Mucosa of stomach (tissue), 1 donor: ENCODE data around the gene MIA.
"Not testable (repeated sequence)": the region's sequence is repeated elsewhere in the genome, so short reads cannot be mapped to it uniquely, and the experiment has no call there.

Source experiments
- H3K27me3 ChIP-seq: one replicate; pipeline ENCODE4 v1.7.0; 2013; ENCODE audit warnings: mild to moderate bottlenecking, low read length; ENCODE audit not compliant: control insufficient read depth, insufficient read depth
- H3K36me3 ChIP-seq: one replicate; pipeline ENCODE4 v1.7.0; 2013; ENCODE audit warnings: low read length; ENCODE audit not compliant: control insufficient read depth, insufficient read depth
- H3K4me1 ChIP-seq: one replicate; pipeline ENCODE4 v1.7.0; 2013; ENCODE audit warnings: mild to moderate bottlenecking, low read length; ENCODE audit not compliant: control insufficient read depth, insufficient read depth
- H3K4me3 ChIP-seq: one replicate; pipeline ENCODE4 v1.7.0; 2013; ENCODE audit warnings: low read length
- H3K9ac ChIP-seq: one replicate; pipeline ENCODE4 v1.7.0; 2013; ENCODE audit warnings: mild to moderate bottlenecking, low read length, moderate library complexity
- H3K9me3 ChIP-seq: one replicate; pipeline ENCODE4 v1.7.0; 2013; ENCODE audit warnings: mild to moderate bottlenecking, low read length, moderate library complexity; ENCODE audit not compliant: control insufficient read depth
- donor health status: Pancreatic carcinoma.

The MIA gene

DNA sequence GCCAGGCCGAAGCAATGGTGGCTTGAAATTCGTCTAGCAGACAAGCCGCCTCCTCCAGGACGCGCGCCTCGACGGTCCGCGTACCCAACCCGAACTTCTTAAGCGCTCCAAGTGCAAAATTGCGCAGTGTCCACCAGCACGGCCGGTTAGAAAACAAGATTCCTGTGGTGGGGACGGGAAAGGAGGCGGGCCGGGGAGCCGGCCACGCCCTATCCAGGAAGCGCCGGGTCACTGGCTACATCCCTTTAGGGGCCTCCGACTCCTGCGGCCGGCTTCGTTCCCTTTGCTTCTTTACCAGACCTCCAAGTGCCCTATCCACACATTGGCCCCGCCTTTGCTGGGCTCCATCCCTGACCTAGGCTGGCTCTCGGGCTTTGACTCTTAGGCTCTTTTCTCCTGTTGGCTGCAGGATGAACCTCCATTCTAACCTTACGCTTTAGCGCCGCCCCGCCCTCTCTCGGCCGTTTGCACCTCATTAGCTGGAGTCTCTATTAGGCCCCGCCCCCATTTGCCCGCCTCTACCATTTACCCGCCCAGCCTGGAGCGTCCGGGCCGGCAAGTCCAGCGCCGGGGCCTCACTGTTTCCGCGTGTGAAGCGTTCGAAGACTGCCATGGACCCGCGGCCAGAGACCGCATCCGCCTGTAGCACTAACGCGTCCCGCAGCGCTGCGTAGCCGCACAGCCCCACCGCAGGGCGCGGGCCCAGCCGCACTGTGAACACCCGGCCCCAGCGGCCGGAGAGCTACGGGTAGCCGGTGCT is 35.5 kb downstream of the MIA start:
- H3K27me3 ChIP-seq, H3K4me3 ChIP-seq, H3K9me3 ChIP-seq: not testable (repeated sequence)
- peaks cover 16% of the 10 kb centered on the region for H3K36me3 ChIP-seq
- H3K9ac ChIP-seq = peak overlapping the region; percentile 47
- H3K4me1 ChIP-seq = peaks cover 28% of the 10 kb centered on the region

DNA sequence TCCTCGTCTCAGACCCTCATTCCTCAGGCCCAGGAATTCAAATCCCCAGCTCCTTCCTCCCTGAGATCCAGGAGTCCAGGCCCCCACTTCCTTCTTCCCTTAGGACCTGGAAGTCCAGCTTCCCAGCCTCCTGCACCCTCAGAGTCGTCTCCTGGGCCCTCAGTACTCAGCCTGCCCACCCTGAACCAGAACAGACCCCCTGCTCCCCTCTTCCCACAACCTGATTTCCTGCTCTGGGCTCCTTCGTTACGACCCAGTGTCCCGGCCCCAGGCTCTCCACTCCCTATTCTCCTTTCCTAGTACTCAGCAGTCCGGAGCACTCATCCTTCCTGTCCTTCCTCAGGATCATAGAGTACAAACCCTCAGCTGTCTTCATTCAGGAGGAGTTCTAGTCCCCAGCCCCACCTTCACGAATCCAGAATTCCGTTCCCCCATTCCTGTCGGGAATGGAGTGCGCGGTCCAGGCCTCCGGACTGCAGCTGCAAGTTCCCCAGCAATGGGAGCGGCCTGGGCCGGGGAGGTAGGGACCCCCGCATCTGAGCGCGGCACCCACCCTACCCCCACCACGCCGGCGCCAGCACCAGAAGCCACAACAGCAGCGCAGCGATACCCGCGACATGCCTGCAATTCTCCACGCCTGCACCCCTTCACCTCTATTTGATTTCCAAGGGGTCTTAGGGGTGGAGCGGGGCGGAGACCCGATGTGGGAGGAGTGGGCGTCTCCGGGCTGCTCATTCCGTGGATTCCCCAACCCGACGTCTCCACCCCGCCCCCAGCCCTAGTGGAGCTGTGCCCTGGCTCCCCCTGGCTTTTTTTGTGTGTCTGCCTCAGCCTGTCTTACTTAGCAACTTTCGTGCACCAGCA is 36.4 kb downstream of the MIA start:
- H3K4me3 ChIP-seq = no peak overlapping the region

DNA sequence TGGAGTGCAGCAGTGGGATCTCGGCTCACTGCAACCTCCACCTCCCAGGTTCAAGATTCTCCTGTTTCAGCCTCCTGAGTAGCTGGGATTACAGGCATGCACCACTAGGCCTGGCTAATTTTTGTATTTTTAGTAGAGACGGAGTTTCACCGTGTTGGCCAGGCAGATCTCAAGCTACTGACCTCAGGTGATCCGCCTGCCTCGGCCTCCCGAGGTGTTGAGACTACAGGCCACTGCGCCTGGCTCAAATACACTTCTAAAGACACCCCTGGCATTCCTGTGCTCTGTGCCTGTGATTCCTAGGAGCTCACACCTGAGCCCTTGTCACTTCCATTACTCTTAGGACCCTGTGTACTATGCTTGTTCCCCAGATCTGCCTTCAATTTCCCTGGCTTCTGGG is 37.2 kb downstream of the MIA start:
- H3K27me3 ChIP-seq, H3K4me3 ChIP-seq, H3K36me3 ChIP-seq, H3K9me3 ChIP-seq, H3K9ac ChIP-seq: not testable (repeated sequence)
- H3K4me1 ChIP-seq = peaks cover 12% of the 10 kb centered on the region

More for the DNA sequence above, 36.4 kb downstream of the MIA start:
- H3K36me3 ChIP-seq = peaks cover 16% of the 10 kb centered on the region
- peaks cover 19% of the 10 kb centered on the region for H3K4me1 ChIP-seq
- H3K9me3 ChIP-seq = no peaks in the 10 kb centered on the region
- peaks cover 4% of the 10 kb centered on the region for H3K27me3 ChIP-seq
- peak overlapping the region; percentile 47 for H3K9ac ChIP-seq

DNA sequence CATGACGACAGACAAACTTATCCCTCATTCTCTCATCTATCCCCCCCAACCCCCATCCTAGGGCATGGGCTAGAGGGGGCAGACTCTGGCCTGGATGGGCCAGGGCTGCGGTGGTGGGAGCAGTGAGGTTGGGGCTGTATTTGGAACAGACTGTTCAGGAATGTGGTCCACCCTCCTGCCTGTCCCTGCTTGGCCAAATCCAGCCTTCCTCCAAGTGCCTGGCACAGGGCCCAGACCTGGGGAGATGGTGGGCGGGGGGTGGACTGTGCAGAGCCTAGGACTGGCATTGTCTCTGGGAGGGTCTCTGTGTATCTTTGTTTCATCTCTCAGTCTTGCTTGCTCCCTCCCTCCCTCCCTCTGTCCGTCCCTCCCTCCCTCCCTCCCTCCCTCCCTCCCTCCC is 37.9 kb downstream of the MIA start:
- no peaks in the 10 kb centered on the region for H3K9me3 ChIP-seq
- peaks cover 3% of the 10 kb centered on the region for H3K36me3 ChIP-seq
- H3K4me1 ChIP-seq = peaks cover 14% of the 10 kb centered on the region
- peaks cover 4% of the 10 kb centered on the region for H3K27me3 ChIP-seq
- no peak overlapping the region for H3K9ac ChIP-seq
- no peak overlapping the region for H3K4me3 ChIP-seq

DNA sequence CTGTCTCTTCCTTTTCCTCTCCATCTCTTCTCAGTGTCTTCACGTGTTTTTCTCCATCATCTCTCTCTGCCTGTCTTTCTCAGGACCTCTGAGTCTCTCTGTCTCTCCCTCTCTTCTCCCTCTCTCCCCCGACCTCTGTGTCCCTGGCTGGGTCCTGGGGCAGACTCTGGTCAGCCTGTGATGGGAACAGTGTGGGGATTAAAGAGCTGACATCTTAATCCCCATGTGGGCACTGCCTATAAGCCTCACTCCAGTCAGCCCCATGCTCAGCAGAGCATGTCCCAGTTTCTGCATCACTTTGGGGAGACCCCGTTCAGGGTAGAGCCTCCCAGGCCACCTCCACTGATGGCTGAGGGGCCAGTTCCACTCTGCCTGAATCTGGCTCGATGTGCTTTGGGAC is 39.9 kb downstream of the MIA start:
- H3K4me1 ChIP-seq = peaks cover 18% of the 10 kb centered on the region
- peaks cover 4% of the 10 kb centered on the region for H3K27me3 ChIP-seq
- no peaks in the 10 kb centered on the region for H3K9me3 ChIP-seq
- no peak overlapping the region for H3K9ac ChIP-seq
- no peaks in the 10 kb centered on the region for H3K36me3 ChIP-seq
- no peak overlapping the region for H3K4me3 ChIP-seq

DNA sequence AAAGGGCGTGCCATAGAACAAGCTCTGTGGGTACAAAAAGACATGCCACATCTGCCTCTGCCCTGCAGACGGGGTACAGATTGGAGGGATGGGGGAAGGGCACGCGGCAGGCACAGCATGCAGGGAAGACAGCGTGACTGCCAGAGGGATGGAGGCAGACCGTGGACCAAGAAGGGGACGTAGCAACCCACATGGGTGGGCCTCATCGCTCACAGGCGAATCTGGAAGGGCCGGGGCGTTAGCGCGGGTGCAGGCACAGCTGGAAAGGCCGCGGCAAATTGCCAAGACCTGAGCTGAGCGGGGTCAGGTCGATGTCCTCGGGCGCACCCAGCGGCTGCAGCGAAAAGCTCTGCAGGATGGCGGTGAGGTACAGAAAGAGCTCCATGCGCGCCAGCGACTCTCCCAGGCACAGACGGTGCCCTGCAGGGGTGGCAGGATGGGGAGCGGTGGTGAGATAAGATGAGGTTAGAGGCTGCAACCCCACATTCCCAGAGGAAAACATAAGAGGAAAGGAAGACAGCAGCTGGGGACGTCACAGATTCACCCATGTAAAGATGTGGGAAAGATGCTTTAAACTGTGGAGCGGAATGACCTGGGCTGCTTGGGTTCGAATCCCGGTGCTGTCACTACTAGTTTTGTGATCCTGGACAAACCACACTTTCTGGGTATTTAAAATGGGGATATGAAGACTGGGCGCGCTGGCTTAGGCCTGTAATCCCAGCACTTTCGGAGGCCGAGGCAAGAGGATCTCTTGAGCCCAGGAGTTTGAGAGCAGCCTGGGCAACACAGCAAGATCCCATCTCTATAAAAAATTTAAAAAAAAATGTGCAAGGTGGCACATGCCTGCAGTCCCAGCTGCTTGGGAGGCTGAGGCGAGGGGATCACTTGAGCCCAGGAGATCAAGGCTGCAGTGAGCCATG is 43.4 kb downstream of the MIA start:
- not testable (repeated sequence) for H3K36me3 ChIP-seq, H3K9ac ChIP-seq, H3K9me3 ChIP-seq, H3K4me3 ChIP-seq, H3K27me3 ChIP-seq
- H3K4me1 ChIP-seq = peaks cover 15% of the 10 kb centered on the region

DNA sequence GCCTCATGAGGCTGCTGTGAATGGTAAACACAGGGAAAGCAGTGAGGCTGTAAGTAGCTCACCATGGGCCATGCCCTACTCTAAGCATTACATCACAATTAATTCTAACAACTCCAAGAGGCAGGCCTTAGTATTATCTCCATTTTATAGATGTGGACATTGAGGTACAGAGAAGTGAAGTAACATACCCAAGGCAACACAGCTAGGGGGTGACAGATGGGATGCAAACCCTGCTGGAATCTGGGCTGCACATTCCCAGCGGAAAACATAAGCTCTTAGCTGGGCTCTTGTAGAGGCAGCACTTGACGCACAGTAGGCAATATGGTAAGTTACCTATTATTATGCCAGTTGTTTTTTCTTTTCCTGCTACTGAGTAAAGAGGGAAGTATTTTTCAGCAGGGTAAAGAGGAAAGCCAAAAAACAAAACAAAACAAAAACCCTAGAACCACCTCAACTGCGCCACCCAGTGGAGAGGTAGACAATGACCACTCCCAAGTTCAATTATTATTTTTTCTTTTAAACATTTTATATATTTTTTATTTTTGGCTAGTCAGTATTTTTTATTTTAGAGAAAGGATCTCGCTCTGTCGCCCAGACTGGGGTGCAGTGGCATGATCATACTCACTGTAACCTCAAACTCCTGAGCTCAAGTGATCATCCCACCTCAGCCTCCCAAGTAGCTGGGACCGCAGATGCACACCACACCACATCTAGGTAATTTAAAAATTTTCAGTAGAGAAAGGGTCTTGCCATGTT is 44.3 kb downstream of the MIA start:
- not testable (repeated sequence) for H3K9ac ChIP-seq, H3K36me3 ChIP-seq, H3K4me3 ChIP-seq, H3K27me3 ChIP-seq, H3K9me3 ChIP-seq
- H3K4me1 ChIP-seq = peaks cover 19% of the 10 kb centered on the region

DNA sequence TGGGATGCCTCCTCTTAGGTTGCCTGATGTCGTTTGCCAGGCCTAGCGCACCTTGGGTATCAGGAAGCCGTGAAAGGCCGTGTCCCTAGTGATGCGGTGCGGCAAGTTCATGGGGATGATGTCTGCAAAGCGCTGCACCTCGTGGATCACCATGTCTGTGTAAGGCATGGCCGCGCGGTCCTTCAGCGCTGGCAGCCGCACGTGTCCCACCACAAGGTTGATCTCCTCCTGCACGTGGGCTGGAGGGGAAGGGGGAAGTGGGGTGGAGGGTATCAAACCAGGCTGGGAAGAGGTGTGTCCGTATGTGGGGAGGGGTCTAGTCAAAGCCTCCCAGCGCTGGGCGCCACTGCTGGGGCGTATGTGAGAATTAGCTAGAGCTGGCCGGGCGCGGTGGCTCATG is 46.8 kb downstream of the MIA start:
- H3K27me3 ChIP-seq = no peaks in the 10 kb centered on the region
- no peaks in the 10 kb centered on the region for H3K9me3 ChIP-seq
- no peak overlapping the region for H3K4me3 ChIP-seq
- H3K36me3 ChIP-seq = no peaks in the 10 kb centered on the region
- peaks cover 19% of the 10 kb centered on the region for H3K4me1 ChIP-seq
- H3K9ac ChIP-seq = no peak overlapping the region

DNA sequence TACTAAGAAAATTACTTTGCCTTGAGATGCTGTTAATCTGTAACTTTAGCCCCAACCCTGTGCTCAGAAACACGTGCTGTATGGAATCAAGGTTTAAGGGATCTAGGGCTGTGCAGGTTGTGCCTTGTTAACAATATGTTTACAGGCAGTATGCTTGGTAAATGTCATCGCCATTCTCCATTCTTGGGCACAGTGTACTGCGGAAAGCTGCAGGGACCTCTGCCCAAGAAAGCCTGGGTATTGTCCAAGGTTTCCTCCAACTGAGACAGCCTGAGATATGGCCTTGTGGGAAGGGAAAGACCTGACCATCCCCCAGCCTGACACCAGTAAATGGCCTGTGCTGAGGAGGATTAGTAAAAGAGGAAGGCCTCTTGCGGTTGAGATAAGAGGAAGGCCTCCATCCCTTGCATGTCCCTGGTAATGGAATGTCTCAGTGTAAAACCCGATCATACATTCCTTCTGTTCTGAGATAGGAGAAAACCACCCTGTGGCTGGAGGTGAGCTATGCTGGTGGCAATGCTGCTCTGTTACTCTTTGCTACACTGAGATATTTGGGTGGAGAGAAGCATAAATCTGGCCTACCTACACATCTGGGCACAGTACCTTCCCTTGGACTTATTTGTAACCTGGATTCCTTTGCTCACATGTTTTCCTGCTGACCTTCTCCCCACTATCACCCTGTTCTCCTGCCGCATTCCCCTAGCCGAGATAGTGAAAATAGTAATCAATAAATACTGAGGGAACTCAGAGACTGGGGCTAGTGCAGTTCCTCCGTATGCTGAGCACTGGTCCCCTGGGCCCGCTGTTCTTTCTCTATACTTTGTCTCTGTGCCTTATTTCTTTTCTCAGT is 47.6 kb downstream of the MIA start:
- not testable (repeated sequence) for H3K36me3 ChIP-seq, H3K9ac ChIP-seq, H3K4me3 ChIP-seq, H3K9me3 ChIP-seq, H3K27me3 ChIP-seq
- H3K4me1 ChIP-seq = peaks cover 19% of the 10 kb centered on the region

DNA sequence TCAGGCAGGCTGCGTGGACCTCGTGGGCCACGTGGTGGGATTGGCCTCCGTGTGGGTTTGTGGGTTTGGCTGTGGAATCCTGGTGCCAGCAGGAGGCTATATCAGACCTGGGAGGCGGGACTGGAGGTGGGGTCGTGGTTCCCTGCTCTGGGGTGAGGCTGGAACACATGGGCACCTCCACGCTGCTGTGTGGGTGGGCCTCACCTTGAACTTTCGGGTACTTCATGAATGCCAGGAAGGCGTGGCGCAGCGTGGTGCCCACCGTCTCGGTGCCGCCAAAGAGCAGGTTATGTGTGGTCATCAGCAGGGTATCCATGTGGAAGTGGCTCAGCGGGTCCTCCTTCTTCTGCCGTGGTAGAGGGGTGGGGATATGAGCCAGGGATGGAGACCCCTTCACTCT is 49.6 kb downstream of the MIA start:
- H3K36me3 ChIP-seq, H3K9me3 ChIP-seq, H3K9ac ChIP-seq, H3K27me3 ChIP-seq, H3K4me3 ChIP-seq: not testable (repeated sequence)
- peaks cover 11% of the 10 kb centered on the region for H3K4me1 ChIP-seq
